GM19238 (cell line): ENCODE data around the gene SLC35E3.
A peak's percentile ranks its signal among the peaks of the same experiment; 100 is the strongest.

Experiments
- DNase-seq: peaks from one replicate; pipeline ENCODE4 v3.0.0; 2011; ENCODE audit warnings: low spot score; ENCODE audit not compliant: insufficient read length

SLC35E3 gene

GRCh38 chr12:68769941-68770340 lies 24.0 kb downstream of the SLC35E3 start:
- DNase-seq: no peak

DNA sequence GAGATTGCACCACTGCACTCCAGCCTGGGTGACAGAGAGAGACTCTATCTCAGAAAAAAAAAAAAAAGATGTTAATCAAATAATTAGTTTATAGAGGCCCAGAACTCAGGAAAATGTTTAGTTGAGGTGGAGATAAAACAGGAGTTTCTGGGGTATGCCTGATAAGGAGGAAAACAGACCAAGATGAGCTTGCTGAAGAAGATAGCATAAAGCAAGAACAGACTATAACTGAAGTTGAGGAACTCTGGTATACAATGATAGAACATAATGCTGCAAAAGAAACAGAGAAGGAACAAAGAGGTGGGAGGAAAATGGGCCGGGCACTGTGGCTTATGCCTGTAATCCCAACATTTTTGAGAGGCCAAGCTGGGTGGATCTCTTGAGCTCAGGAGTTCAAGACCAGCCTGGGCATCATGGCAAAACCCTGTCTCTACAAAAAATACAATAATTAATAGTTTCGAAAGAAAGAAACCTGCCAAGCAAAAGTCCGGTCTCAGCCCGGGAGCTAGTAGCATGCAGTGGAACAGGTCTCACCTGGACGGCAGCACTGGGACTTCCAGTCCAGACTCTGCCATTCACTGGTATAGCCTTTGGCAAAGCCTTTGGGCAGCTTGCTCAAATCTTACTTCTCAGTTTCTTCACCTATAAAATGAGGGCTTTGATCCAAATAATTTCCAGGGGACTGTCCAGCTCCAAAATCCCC lies 25.4 kb downstream of the SLC35E3 start:
- DNase-seq: no peak

- DNase-seq: peak; percentile 12
Measured at GRCh38 chr12:68772714-68773113, 26.7 kb downstream of the SLC35E3 start.

GRCh38 chr12:68773582-68773981 lies 27.6 kb downstream of the SLC35E3 start:
- DNase-seq: no peak

DNA sequence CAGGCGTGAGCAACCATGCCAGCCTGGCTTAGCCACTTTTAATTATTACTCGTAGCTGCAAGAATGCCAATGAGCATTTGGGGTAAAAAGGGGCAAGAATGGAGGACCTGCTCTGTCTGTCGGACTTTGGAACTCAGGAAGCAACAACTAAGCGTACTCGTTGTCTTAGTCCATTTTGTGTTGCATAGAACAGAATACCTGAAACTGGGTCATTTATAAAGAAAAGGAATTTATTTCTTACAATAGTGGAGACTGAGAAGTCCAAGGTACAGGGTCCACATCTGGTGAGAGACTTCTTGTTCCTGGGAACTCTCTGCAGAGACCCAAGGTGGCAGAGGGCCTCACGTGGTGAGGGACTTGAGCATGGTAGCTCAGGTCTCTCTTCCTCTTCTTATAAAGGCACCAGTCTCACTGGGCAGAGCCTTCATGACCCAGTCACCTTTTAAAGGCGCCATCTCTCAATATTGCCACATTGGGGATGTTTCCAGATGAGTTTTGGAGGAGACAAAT lies 29.2 kb downstream of the SLC35E3 start:
- no peak for DNase-seq

- no peak for DNase-seq
Measured at GRCh38 chr12:68776976-68777610, 31.1 kb downstream of the SLC35E3 start.

- no peak for DNase-seq
Measured at GRCh38 chr12:68779280-68779679, 33.3 kb downstream of the SLC35E3 start.

DNA sequence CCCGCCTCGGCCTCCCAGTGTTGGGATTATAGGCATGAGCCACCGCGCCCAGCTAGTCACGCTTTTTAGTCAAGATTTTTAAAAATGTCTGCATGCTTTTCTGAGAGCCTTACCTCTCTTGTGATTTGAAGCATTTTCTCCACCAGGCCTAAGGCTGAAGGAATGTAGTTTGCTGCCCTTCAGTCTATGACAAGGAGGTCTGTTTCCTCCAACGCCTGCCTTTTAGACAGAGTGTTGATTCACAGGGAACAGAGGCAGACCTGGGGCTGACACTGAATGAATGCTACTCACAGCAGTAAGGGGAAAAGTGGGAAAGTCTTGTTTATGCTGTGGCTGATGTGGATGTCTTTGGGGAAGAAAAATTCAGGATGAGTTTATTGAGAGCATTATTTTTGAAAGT lies 34.8 kb downstream of the SLC35E3 start:
- no peak for DNase-seq

- no peak for DNase-seq
Measured at GRCh38 chr12:68781728-68782127, 35.8 kb downstream of the SLC35E3 start.

DNA sequence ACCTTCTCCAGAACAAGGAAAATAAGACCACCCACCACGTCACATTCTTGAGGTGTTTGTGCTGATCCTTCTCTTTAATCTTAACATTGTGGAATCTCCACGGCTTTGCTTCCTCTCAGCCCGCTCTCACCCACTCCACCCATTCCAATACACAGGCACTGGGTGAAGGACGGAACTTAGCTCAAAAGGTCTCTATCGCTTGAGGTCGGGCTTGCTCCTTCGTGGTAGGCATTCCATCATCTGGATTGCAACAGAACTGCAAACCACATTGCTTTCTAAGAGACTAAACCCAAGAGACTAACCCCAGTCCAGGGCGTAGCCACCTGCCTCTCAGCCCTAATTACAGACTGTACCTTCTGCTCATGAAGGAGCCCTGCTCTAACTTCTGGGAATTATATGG lies 38.0 kb downstream of the SLC35E3 start:
- DNase-seq: no peak

DNA sequence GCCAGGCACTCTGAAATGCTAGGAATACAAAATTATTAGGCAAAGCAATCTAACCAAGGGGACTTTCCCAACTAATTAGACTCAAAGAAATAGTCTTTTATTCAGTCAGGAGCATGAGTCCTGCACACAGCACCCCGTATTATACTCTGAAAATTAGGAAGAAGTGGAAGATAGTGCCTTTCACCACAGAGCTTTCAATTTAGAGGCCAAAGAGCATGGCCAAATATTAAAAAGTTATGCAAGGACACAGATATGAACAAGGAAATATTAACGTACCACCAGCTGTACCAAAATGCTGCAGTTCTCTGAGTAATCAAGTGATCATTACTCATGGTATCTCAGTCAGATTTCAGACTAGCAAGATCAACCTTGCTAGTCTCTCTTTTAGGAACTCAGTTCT lies 39.4 kb downstream of the SLC35E3 start:
- no peak for DNase-seq

GRCh38 chr12:68785823-68786222 lies 39.8 kb downstream of the SLC35E3 start:
- no peak for DNase-seq

DNA sequence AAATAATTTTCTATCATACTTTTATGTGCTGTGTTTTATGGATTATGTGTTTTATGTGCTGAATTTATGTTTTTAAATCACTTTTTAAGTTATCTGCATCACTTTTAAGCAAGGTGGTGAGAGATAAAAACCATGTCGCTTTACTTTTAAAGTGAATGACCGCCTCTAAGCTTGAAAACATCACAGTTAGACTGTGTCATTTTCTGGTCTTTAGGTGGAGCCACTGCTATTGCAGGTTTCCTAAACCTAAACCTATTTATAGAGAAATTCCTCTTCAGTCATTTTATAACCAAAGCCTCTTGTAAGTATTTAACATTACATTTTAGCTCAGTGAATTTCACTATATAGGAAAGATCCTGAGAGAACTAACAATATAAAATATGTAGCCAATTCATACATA lies 41.0 kb downstream of the SLC35E3 start:
- no peak for DNase-seq

DNA sequence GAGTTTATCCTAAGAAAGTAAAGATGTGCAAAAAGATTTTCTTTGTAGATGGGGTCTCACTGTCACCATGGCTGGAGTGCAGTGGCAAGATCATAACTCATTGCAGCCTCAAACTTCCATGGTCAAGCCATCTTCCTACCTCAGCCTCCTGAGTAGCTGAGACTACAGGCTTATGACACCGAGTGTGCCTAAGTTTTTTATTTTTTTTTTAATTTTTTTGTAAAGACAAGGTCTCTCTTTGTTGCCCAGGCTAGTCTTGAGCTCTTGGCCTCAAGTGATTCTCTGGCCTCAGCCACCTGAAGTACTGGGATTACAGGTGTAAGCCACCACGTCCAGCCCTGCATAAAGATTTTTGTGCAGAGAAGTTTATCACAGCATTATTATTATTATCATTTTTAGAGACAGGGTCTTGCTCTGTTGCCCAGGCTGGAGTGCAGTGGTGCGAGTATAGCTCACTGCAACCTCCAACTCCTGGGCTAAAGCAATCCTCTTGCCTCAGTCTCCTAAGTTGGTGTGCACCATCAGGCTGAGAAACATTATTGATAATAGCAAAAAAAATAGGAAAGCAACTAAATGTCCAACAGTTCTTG lies 42.7 kb downstream of the SLC35E3 start:
- DNase-seq: no peak

DNA sequence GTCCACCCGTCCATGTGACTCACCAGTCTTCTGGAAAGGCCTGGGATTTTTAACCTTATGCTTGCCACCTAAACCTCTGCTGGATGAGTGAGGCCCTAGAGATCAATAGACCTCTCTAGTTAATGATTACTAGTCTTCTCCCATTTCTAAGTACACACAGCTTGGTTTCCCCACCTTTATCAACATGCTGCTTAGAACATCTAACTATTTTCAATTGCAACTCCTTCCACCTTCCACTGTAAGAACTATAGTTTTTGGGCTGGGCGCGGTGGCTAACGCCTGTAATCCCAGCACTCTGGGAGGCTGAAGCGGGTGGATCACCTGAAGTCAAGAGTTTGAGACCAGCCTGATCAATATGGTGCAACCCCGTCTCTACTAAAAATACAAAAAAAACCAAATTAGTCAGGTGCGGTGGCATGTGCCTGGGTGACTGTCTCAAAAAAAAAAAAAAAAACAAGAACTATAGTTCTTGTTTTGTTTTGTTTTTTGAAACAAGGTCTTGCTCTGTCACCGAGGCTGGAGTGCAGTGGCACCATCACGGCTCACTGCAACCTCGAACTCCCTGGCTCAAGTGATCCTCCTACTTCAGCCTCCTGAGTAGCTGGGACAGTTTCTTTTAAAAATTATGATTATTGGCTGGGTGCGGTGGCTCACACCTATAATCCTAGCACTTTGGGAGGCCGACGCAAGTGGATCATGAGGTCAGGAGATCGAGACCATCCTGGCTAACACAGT lies 43.3 kb downstream of the SLC35E3 start:
- no peak for DNase-seq

GRCh38 chr12:68790081-68790951 lies 44.3 kb downstream of the SLC35E3 start:
- DNase-seq: no peak

DNA sequence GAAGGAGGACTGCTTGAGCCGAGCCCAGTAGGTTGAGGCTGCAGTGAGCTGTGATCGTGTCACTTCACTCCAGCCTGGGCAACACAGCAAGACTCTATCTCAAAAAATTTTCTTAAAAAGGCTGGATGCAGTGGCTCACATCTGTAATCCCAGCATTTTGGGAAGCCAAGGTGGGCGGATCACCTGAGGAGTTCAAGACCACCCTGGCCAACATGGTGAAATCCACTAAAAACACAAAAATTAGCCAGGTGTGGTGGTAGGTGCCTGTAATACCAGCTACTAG lies 44.9 kb downstream of the SLC35E3 start:
- DNase-seq: no peak

GRCh38 chr12:68791897-68792481 lies 46.0 kb downstream of the SLC35E3 start:
- DNase-seq: no peak

DNA sequence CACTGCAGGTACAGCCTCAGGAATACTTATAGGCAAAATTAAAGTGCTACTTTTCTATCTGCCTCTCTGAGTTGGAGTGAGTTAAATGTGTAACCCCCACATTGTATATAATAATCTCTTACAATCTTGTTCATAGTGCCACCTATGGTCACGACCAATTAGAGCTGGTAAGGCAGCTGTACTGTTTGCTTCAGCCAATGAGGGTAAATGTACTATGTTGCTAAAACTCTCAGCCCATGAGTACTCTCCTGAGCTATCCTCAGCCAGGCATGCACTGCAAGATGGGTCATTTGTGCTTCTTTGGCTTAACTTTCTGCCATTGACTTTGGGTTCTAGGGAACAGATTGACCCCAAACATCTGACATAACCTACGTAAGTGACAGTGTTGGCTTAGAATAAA lies 47.0 kb downstream of the SLC35E3 start:
- DNase-seq: peak; percentile 40

DNA sequence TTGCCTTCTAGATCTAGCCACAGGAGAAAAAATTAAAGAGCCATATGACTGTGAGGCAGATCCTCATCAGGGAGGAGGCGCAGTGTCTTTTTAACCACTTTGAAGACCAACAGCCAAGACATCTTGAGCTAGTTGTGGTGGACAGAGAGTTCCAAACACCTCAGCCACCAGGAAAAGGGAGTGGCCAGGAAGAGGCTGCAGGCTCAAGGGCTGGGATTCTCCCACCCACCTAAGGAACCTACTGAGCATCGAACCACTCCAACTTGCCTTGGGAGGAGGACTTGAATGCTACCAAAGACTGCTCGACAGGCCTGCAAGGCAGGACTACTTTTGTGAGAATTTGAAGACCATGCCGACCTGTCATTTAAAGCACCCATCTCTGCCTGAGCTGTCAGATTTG lies 47.5 kb downstream of the SLC35E3 start:
- DNase-seq: no peak
